Esophagus squamous epithelium (tissue), 5 donors: ENCODE data around the gene SGSH. TPM values are rescaled to one million over a fixed set of nuclear protein-coding genes. Genes with fewer than 3 reads are reported as not detected.
A peak's percentile ranks its signal among the peaks of the same experiment; 100 is the strongest.

ENCODE experiments used
- DNase-seq: peaks from one replicate; lab custom pipeline; 2025; lab: John Stamatoyannopoulos, UW
- H3K27ac ChIP-seq, 4 donors: fragments of 200-600 bp; sonication (generic); one replicate each; pipeline ENCODE4 v1.5.1; 2016 to 2019; ENCODE audit warnings: mild to moderate bottlenecking in 1 of 4
- H3K27me3 ChIP-seq, 4 donors: fragments of 200-600 bp; sonication (generic); 1 replicate in 3 of 4; 2 replicates in 1 of 4; pipeline versions ENCODE4 v1.5.1 to v1.6.0; 2017 to 2021; ENCODE audit warnings: antibody characterized with exemption in 1 of 4
- H3K36me3 ChIP-seq, 3 donors: fragments of 200-600 bp; sonication (generic); one replicate each; pipeline ENCODE4 v1.5.1; 2016 to 2019
- H3K4me1 ChIP-seq, 3 donors: fragments of 200-600 bp; sonication (generic); one replicate each; pipeline ENCODE4 v1.5.1; 2017 to 2019
- H3K4me3 ChIP-seq, 4 donors: fragments of 200-600 bp; sonication (generic); 1 replicate in 3 of 4; 2 replicates in 1 of 4; pipeline ENCODE4 v1.5.1; 2016 to 2019; ENCODE audit warnings: mild to moderate bottlenecking in 2 of 4, moderate library complexity in 1 of 4
- H3K9me3 ChIP-seq, 3 donors: fragments of 200-600 bp; sonication (generic); one replicate each; pipeline ENCODE4 v1.5.1; 2016 to 2019
- CTCF ChIP-seq, 6 experiments: fragments of 450-650 bp in 4 of 6; fragments of 200-600 bp in 2 of 6; sonication (generic) in 2 of 6; IDR thresholded peaks; one replicate each; pipeline ENCODE4 v1.5.1; 2016 to 2019; ENCODE audit warnings: antibody characterized with exemption in 6 of 6, mild to moderate bottlenecking in 4 of 6, moderate library complexity in 4 of 6
- POLR2A ChIP-seq, 4 donors: fragments of 450-650 bp; IDR thresholded peaks; one replicate each; pipeline ENCODE4 v1.6.1; 2017; ENCODE audit warnings: antibody characterized with exemption in 4 of 4, mild to moderate bottlenecking in 4 of 4, moderate library complexity in 3 of 4
- WGBS, 2 donors: methylation state at CpG; one replicate each; pipeline ENCODE4 v1.1.5; 2018; 5-methylcytosine and 5-hydroxymethylcytosine counted together
- intact Hi-C: fragments of 100-400 bp; cut with DNase I; formaldehyde crosslinking; loops from one replicate; pipeline ENCODE4 v1.15.0; 2022
- total RNA-seq, 4 donors: library from RNA; depleted of rRNA; stranded (reverse); fragments of >200 nt; gene quantifications; one replicate each; pipeline ENCODE4 v1.1.0, GENCODE V29; 2016
- donor health status: DM: yes; HTN: yes; CAD: no.

SGSH gene
- total RNA-seq, 4 donors from 2014 or later: 8.7 to 18.7 (median 12.9) TPM

DNA sequence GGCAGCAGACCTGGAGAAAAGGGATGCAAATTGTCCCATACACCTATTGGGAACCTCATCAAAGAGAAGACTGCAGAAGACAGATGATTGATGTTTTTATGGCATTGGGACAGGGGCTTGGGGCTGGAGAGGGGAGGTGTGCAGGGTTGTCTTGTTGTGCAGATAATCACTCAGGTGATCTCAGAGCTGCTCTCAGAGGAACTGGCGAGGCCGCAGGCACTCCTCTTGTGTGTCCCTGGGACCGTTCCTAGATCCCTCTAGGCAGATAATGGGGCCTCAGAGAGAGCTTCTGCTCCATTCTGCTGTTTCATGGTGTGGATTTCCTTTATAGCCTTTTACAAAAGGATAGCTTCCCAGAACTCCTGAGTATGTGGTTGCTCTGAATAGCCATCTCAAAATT lies 42.2 kb upstream of the SGSH start:
- intact Hi-C loops: no loop called here
- H3K4me3 ChIP-seq: peak overlapping the region in 3 of 4 donors; percentile 88 to 100 (median 92)
- H3K27ac ChIP-seq: peak overlapping the region; percentile 97 to 100 (median 100)
- no peaks in the 10 kb centered on the region for H3K9me3 ChIP-seq
- H3K36me3 ChIP-seq: peaks cover 5 to 35% (median 7%) of the 10 kb centered on the region in 3 donors
- no peaks in the 10 kb centered on the region for H3K27me3 ChIP-seq
- WGBS, 2 donors: 73% methylated on average over 2 of the region's 3 CpGs; no CpG with 5 or more reads in 1 of the 2 donors
- DNase-seq: no peak
- TF ChIP-seq POLR2A (IDR thresholded peaks at IDR 0.05) (no peak), CTCF (IDR thresholded peaks at IDR 0.05) (no peak)
- peaks cover 30 to 85% (median 37%) of the 10 kb centered on the region in 3 donors for H3K4me1 ChIP-seq

DNA sequence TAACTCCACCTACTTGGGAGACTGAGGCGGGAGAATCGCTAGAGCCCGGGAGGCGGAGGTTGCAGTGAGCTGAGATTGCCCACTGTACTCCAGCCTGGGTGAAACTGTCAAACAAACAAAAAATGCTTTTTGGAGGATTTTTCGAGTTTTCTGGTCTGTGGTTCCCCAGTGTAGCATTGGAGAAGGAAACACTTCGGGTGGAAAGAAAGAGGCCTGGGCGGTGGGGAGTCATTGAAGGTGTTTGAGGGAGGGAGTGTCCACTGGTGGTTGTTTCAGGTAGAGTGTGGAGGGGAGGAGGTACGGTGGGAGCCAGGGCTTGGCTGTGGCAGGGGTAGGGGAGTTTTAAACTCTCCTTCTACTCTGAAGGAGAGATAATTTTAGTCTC lies 41.8 kb upstream of the SGSH start:
- WGBS, 2 donors: 40 to 49% methylated on average over 8 of the region's 8 CpGs
- Histone ChIP-seq H3K27ac (peak overlapping the region; percentile 97 to 100 (median 100)), H3K4me3 (peak overlapping the region; percentile 88 to 100 (median 92)), H3K36me3 (peaks cover 5 to 31% (median 7%) of the 10 kb centered on the region in 3 donors), H3K4me1 (peaks cover 30 to 90% (median 37%) of the 10 kb centered on the region in 3 donors), H3K27me3 (no peaks in the 10 kb centered on the region), H3K9me3 (no peaks in the 10 kb centered on the region)
- TF ChIP-seq POLR2A (IDR thresholded peaks at IDR 0.05) (no peak), CTCF (IDR thresholded peaks at IDR 0.05) (no peak)
- DNase-seq: no peak
- intact Hi-C loops: no loop called here

DNA sequence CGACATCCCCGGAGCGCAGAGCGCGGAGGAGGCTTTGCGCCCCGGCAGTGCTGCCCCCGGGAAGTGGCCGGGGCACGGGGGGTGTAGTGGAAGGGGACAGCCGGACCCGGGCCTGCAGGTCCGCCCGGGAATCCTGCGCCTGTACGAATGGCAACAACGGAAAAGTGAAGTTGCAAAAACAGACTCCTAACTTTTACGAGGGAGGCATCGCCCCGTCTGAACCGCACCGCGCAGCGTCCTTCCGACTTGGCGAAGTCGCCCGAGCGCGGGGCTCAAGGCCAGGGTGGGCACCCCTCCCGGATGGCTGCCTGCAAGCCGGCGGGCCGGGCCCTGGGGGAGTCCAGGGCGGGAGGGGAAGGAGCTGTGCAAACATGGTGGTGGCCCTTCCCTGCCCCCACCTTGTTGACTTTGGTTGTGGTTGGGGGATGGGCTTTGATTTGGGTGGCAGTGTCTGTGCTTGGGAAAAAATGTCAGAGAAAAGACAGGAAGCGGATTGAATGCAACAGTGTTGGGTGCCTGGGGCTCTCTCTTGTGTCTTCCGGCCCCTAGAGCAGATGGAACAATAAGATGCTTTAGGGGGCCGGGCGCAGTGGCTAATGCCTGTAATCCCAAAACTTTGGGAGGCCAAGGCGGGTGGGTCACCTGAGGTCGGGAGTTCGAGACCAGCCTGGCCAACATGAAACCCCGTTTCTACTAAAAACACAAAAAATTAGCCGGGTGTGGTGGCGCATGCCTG lies 41.2 kb upstream of the SGSH start:
- H3K4me3 ChIP-seq: peak overlapping the region; percentile 88 to 100 (median 92)
- peaks cover 30 to 90% (median 37%) of the 10 kb centered on the region in 3 donors for H3K4me1 ChIP-seq
- no peak for DNase-seq
- intact Hi-C loops: no loop called here
- H3K36me3 ChIP-seq: peaks cover 5 to 25% (median 7%) of the 10 kb centered on the region in 3 donors
- WGBS, 2 donors: 4 to 9% methylated on average over 9 to 11 of the region's 45 CpGs
- TF ChIP-seq POLR2A (IDR thresholded peaks at IDR 0.05) (peak in 1 of 4 donors; percentile 3), CTCF (IDR thresholded peaks at IDR 0.05) (no peak)
- no peaks in the 10 kb centered on the region for H3K9me3 ChIP-seq
- peak overlapping the region; percentile 97 to 100 (median 100) for H3K27ac ChIP-seq
- no peaks in the 10 kb centered on the region for H3K27me3 ChIP-seq

- no peak for TF ChIP-seq CTCF (IDR thresholded peaks at IDR 0.05)
- peak in 2 of 4 donors; percentile 76 to 84 for TF ChIP-seq POLR2A (IDR thresholded peaks at IDR 0.05)
- peaks cover 30 to 90% (median 40%) of the 10 kb centered on the region in 3 donors for H3K4me1 ChIP-seq
- no peaks in the 10 kb centered on the region for H3K9me3 ChIP-seq
- WGBS, 2 donors: 0% methylated on average over 7 of the region's 54 CpGs; no CpG with 5 or more reads in 1 of the 2 donors
- DNase-seq: no peak
- H3K36me3 ChIP-seq: peaks cover 4 to 20% (median 7%) of the 10 kb centered on the region in 3 donors
- H3K4me3 ChIP-seq: peak within 1 kb of the TSS; percentile 91 to 100 (median 92)
- peak within 1 kb of the TSS; percentile 97 to 100 (median 100) for H3K27ac ChIP-seq
- no peaks in the 10 kb centered on the region for H3K27me3 ChIP-seq
- intact Hi-C loops: no loop called here
These were observed 40.6 kb upstream of the SGSH start, which contains the start of gene RNF213 for GRCh38 chr17:80260791-80261158. RNF213 (plus strand) TSS chr17:80260852; CDS start chr17:80263682, 2,830 bp downstream.

- Histone ChIP-seq H3K27me3 (no peaks in the 10 kb centered on the region), H3K9me3 (no peaks in the 10 kb centered on the region), H3K36me3 (peaks cover 0 to 13% (median under 1%) of the 10 kb centered on the region in 3 donors), H3K27ac (peak overlapping the region; percentile 83 to 96 (median 94)), H3K4me1 (peaks cover 37 to 90% (median 47%) of the 10 kb centered on the region in 3 donors), H3K4me3 (peak overlapping the region; percentile 60 to 92 (median 76))
- WGBS, 2 donors: 3 to 4% methylated on average over 8 to 18 of the region's 63 CpGs
- intact Hi-C loops: no loop called here
- TF ChIP-seq CTCF (IDR thresholded peaks at IDR 0.05): peak in 2 of 6 experiments; percentile 8
- peak in 2 of 4 donors; percentile 66 for TF ChIP-seq POLR2A (IDR thresholded peaks at IDR 0.05)
- no peak for DNase-seq
These were observed 40.0 kb upstream of the SGSH start for GRCh38 chr17:80260069-80260535.
